A549 (cell line): ENCODE measurements around the gene TDRKH. TPM values are rescaled to one million over a fixed set of nuclear protein-coding genes. Genes with fewer than 3 reads are reported as not detected.

ENCODE experiments used
- ATAC-seq, 2 experiments: fragments of 200-7000 bp in 1 of 2; fragments of >200 bp in 1 of 2; cut with Nextera tagmentation in 1 of 2; cut with Tn5 transposase in 1 of 2; 3 replicates each; pipeline versions ENCODE4 v1.8.0 to v1.9.1; 2018 to 2020; ENCODE audit warnings: mild to moderate bottlenecking in 1 of 2, moderate library complexity in 1 of 2
- CTCF ChIA-PET: fragments of 300-600 bp; sonication (Branson Sonifier 250); formaldehyde crosslinking; extraction: SDS; loops from one replicate; lab custom pipeline; 2021; ENCODE audit warnings: antibody characterized with exemption, inconsistent platforms; lab: Yijun Ruan, JAX
- POLR2A ChIA-PET: fragments of 350-600 bp; formaldehyde crosslinking; extraction: SDS; loops from one replicate; lab custom pipeline; 2021; ENCODE audit warnings: antibody characterized with exemption, inconsistent platforms; lab: Yijun Ruan, JAX
- DNase-seq, 2 experiments: peaks; one replicate each; pipeline versions ENCODE4 v3.0.0 to v3.0.0-alpha.2; 2011 to 2016; ENCODE audit warnings: low read depth in 1 of 2, low spot score in 1 of 2
- FAIRE-seq: peaks from 2 replicates; lab custom pipeline; 2011; peaks lifted over from hg19 to GRCh38; lab: Jason Lieb, UNC
- H3K27ac ChIP-seq, 2 experiments: fragments of >200 bp; sonication (Bioruptor Twin); formaldehyde crosslinking; 3 replicates each; pipeline ENCODE4 v1.5.1; 2016 to 2017
- H3K4me1 ChIP-seq: fragments of >200 bp; sonication (Bioruptor Twin); formaldehyde crosslinking; 3 replicates; pipeline ENCODE4 v1.6.1; 2016
- H3K4me2 ChIP-seq: fragments of >200 bp; sonication (Bioruptor Twin); formaldehyde crosslinking; 3 replicates; pipeline ENCODE4 v1.6.1; 2016
- H3K4me3 ChIP-seq: fragments of >200 bp; sonication (Bioruptor Twin); formaldehyde crosslinking; 3 replicates; pipeline ENCODE4 v1.5.1; 2016
- H3K9me3 ChIP-seq: fragments of >200 bp; sonication (Bioruptor Twin); formaldehyde crosslinking; 3 replicates; pipeline ENCODE4 v1.6.1; 2016
- CBX2 ChIP-seq: fragments of 200-600 bp; sonication (generic); IDR thresholded peaks from 2 replicates; pipeline ENCODE4 v1.6.1; 2016; ENCODE audit warnings: low read depth, mild to moderate bottlenecking, borderline replicate concordance
- EP300 ChIP-seq, 2 experiments: fragments of >200 bp; sonication (Bioruptor Twin); formaldehyde crosslinking; IDR thresholded peaks; 2 replicates in 1 of 2; 3 replicates in 1 of 2; pipeline ENCODE4 v1.6.1; 2016 to 2017
- GATA3 ChIP-seq: IDR thresholded peaks from 2 replicates; pipeline ENCODE4 v1.6.1; 2012; ENCODE audit warnings: borderline replicate concordance
- HOXB5 ChIP-seq: fragments of 250-450 bp; sonication (Bioruptor Pico); IDR thresholded peaks from 2 replicates; pipeline ENCODE4 v1.5.0; 2020; ENCODE audit warnings: mild to moderate bottlenecking, moderate library complexity
- MYC ChIP-seq: IDR thresholded peaks from 2 replicates; pipeline ENCODE4 v1.6.1; 2012; ENCODE audit warnings: mild to moderate bottlenecking, inconsistent platforms, low read length, improper control_type of control experiment, borderline replicate concordance
- NFE2L2 ChIP-seq: fragments of 150-350 bp; conservative IDR thresholded peaks from 2 replicates; pipeline ENCODE4 v1.6.1; 2014; ENCODE audit warnings: low read length
- PHF8 ChIP-seq: fragments of 200-600 bp; sonication (generic); IDR thresholded peaks from 2 replicates; pipeline ENCODE4 v1.6.1; 2016; ENCODE audit warnings: low read depth, mild to moderate bottlenecking, antibody characterized with exemption, moderate library complexity, borderline replicate concordance
- POLR2A ChIP-seq: IDR thresholded peaks from 2 replicates; pipeline ENCODE4 v1.6.1; 2012; ENCODE audit warnings: mild to moderate bottlenecking, low read length
- RCOR1 ChIP-seq: fragments of 150-350 bp; IDR thresholded peaks from 2 replicates; pipeline ENCODE4 v1.6.1; 2014; ENCODE audit warnings: antibody characterized with exemption, low read length, low read depth
- RNF2 ChIP-seq: fragments of 200-600 bp; sonication (generic); IDR thresholded peaks from 2 replicates; pipeline ENCODE4 v1.6.1; 2016; ENCODE audit warnings: low read depth, mild to moderate bottlenecking, antibody characterized with exemption, moderate library complexity, borderline replicate concordance
- SREBF2 ChIP-seq: fragments of 450-650 bp; IDR thresholded peaks from 2 replicates; pipeline ENCODE4 v1.6.1; 2014; ENCODE audit warnings: mild to moderate bottlenecking, moderate library complexity
- WGBS: methylation state at CpG from one replicate; pipeline ENCODE4 v1.1.6; 2017; ENCODE audit errors: missing lambda C conversion rate; 5-methylcytosine and 5-hydroxymethylcytosine counted together
- polyA plus RNA-seq, 4 experiments: library from polyadenylated mRNA; depleted of rRNA in 3 of 4; stranded (reverse); fragments of >200 nt; fragmentation: RNase III in 1 of 4; extraction: RNeasy Plus Mini Kit Qiagen cat#74134 plus additional on column Dnase treatment in 1 of 4; gene quantifications; 2 replicates in 3 of 4; 3 replicates in 1 of 4; pipeline ENCODE4 v1.2.3, GENCODE V29; 2011 to 2017
- TF ChIP-seq, protein P1 (sequence below): fragments of 450-650 bp; IDR thresholded peaks from 2 replicates; pipeline ENCODE4 v1.6.1; 2014; ENCODE audit warnings: antibody characterized with exemption
- TF ChIP-seq, protein P2 (sequence below): fragments of >200 bp; sonication (Bioruptor Twin); formaldehyde crosslinking; IDR thresholded peaks from 3 replicates; pipeline ENCODE4 v1.6.1; 2016
- TF ChIP-seq, protein P3 (sequence below): fragments of 250-450 bp; sonication (Bioruptor Pico); IDR thresholded peaks from 2 replicates; pipeline ENCODE4 v1.5.0; 2021; ENCODE audit warnings: mild to moderate bottlenecking, moderate library complexity, borderline replicate concordance
- TF ChIP-seq, protein P4 (sequence below): IDR thresholded peaks from 2 replicates; pipeline ENCODE4 v1.6.1; 2012
- TF ChIP-seq, protein P5 (sequence below): fragments of 200-600 bp; sonication (generic); IDR thresholded peaks from 2 replicates; pipeline ENCODE4 v1.6.1; 2016; ENCODE audit warnings: antibody characterized with exemption, mild to moderate bottlenecking, moderate library complexity
- TF ChIP-seq, protein P6 (sequence below): fragments of 150-350 bp; IDR thresholded peaks from 2 replicates; pipeline ENCODE4 v1.6.1; 2014; ENCODE audit warnings: low read depth, mild to moderate bottlenecking, low read length

The TDRKH gene
- polyA plus RNA-seq, 2 of the 4 experiments (the other 2 are of a cell fraction) = 7.7 to 8.8 TPM

DNA sequence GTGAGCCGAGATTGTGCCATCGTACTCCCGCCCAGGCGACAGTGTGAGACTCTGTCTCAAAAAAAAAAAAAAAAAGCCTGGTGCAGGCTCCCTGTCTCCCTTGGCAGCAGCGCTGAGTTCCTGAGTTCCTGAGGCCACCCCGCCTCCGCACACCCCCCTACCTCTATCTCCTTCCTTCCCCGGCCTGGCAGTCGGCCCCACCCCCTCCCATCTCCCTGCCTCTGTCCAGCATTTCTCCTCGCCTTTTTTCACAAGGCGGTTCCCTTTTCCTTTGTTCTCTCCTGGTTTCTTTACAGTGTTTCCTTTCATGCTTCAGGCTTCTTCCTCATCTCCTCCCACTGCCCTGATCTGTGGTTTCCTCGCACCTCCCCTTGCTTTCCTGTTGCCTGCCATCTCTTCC, 38.6 kb upstream of the TDRKH start (continued):
- TF ChIP-seq, protein P1, sequence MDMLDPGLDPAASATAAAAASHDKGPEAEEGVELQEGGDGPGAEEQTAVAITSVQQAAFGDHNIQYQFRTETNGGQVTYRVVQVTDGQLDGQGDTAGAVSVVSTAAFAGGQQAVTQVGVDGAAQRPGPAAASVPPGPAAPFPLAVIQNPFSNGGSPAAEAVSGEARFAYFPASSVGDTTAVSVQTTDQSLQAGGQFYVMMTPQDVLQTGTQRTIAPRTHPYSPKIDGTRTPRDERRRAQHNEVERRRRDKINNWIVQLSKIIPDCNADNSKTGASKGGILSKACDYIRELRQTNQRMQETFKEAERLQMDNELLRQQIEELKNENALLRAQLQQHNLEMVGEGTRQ = no peak
- TF ChIP-seq, protein P2, sequence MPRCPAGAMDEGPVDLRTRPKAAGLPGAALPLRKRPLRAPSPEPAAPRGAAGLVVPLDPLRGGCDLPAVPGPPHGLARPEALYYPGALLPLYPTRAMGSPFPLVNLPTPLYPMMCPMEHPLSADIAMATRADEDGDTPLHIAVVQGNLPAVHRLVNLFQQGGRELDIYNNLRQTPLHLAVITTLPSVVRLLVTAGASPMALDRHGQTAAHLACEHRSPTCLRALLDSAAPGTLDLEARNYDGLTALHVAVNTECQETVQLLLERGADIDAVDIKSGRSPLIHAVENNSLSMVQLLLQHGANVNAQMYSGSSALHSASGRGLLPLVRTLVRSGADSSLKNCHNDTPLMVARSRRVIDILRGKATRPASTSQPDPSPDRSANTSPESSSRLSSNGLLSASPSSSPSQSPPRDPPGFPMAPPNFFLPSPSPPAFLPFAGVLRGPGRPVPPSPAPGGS = no peak
- TF ChIP-seq EP300 (IDR thresholded peaks at IDR 0.05) (no peak), NFE2L2 (no peak), RCOR1 (no peak)

DNA sequence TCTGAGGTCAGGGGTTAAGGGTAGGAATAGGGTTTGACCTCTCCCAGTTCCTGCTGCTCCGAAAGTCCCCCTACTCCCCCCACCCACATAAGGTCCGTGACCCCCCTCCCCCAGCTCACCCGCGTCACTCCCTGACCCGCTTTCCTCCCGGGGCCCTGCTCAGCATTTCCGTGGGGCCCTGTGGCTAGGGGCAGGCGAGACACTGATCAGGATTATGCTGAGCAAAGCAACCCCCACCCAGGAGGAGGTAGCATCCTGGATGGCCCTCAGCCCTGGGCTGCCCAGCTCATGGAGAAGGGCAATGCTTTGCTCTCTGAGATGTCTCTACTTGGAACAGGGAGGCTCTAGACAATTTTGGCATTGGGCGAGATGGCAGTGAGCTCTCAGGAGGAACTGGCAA, 37.6 kb upstream of the TDRKH start:
- ChIA-PET POLR2A (no interaction called here), CTCF (interaction anchor here (0.6 to 1.4 kb wide), 2 partner anchors 9 to 363 kb away, joined by 5 to 6 read pairs; no protein-coding TSS in a partner anchor)
- 67% methylated on average over 3 of the region's 9 CpGs for WGBS
- DNase-seq = no peak
- no peak overlapping the region for H3K4me3 ChIP-seq
- no peak for ATAC-seq
- no peak overlapping the region for H3K27ac ChIP-seq
- no peak overlapping the region for H3K4me2 ChIP-seq
- TF ChIP-seq, protein P2 = no peak
- TF ChIP-seq MYC = no peak
- no peak for TF ChIP-seq CBX2
- TF ChIP-seq, protein P3, sequence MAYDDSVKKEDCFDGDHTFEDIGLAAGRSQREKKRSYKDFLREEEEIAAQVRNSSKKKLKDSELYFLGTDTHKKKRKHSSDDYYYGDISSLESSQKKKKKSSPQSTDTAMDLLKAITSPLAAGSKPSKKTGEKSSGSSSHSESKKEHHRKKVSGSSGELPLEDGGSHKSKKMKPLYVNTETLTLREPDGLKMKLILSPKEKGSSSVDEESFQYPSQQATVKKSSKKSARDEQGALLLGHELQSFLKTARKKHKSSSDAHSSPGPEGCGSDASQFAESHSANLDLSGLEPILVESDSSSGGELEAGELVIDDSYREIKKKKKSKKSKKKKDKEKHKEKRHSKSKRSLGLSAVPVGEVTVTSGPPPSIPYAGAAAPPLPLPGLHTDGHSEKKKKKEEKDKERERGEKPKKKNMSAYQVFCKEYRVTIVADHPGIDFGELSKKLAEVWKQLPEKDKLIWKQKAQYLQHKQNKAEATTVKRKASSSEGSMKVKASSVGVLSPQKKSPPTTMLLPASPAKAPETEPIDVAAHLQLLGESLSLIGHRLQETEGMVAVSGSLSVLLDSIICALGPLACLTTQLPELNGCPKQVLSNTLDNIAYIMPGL (CRISPR knock-in tag) = no peak
- TF ChIP-seq, protein P4, sequence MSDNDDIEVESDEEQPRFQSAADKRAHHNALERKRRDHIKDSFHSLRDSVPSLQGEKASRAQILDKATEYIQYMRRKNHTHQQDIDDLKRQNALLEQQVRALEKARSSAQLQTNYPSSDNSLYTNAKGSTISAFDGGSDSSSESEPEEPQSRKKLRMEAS = no peak
- TF ChIP-seq GATA3 = no peak
- TF ChIP-seq POLR2A = no peak
- no peak for TF ChIP-seq HOXB5
- no peak for TF ChIP-seq PHF8
- no peak for TF ChIP-seq RNF2
- TF ChIP-seq SREBF2 = no peak
- peaks cover 20% of the 10 kb centered on the region for H3K4me1 ChIP-seq
- H3K9me3 ChIP-seq = no peaks in the 10 kb centered on the region
- no peak for FAIRE-seq

DNA sequence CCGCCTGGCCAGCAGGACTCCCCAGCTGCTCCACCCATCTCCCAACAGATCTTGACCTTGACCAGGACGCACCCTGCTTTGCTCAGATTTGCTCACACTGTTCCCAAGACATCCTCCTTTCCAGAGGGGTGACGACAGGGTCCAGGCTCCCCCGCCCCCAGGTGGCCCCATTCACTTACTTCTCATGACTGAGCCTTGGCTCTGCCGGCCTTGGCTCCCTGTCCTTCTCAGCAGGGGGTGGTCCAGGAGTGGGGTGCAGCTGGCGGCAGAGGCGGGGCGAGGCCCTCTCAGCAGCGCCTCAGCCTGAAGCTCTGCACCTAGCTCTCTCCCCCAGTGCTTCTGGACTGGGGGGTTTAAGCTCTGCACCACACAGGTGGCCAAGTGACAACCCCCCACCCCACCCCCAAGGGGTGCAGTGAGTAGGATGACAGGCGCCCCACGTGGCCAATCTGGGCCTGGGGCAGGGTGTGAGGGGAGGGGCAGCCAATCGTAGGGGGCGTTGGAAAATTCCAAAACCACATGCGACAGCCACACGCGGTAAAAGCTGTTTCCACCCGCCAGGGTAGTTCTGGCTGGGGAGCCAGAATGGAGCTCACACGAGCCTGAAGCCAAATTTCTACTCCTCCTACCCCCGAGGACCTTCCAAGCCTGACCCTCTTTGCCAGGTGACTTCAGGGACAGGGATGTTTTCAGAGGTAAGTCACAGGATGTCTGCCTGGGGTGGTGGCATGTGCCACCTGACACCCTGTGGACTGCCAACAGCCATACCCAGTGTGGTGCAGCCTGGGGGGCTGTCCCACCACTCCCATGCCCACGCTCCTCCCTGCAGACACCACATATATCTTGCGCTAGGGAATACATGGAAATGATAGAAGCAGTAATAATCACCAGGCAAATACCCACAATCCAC, 35.7 kb upstream of the TDRKH start:
- POLR2A ChIA-PET = interaction anchor here (0.6 kb wide), 1 partner anchor 115 kb away, joined by 4 read pairs; no protein-coding TSS in a partner anchor
- H3K4me3 ChIP-seq = no peak overlapping the region
- H3K9me3 ChIP-seq = no peaks in the 10 kb centered on the region
- WGBS = 72% methylated on average over 19 of the region's 21 CpGs
- H3K27ac ChIP-seq = no peak overlapping the region
- H3K4me1 ChIP-seq = peaks cover 8% of the 10 kb centered on the region
- TF ChIP-seq, protein P5, sequence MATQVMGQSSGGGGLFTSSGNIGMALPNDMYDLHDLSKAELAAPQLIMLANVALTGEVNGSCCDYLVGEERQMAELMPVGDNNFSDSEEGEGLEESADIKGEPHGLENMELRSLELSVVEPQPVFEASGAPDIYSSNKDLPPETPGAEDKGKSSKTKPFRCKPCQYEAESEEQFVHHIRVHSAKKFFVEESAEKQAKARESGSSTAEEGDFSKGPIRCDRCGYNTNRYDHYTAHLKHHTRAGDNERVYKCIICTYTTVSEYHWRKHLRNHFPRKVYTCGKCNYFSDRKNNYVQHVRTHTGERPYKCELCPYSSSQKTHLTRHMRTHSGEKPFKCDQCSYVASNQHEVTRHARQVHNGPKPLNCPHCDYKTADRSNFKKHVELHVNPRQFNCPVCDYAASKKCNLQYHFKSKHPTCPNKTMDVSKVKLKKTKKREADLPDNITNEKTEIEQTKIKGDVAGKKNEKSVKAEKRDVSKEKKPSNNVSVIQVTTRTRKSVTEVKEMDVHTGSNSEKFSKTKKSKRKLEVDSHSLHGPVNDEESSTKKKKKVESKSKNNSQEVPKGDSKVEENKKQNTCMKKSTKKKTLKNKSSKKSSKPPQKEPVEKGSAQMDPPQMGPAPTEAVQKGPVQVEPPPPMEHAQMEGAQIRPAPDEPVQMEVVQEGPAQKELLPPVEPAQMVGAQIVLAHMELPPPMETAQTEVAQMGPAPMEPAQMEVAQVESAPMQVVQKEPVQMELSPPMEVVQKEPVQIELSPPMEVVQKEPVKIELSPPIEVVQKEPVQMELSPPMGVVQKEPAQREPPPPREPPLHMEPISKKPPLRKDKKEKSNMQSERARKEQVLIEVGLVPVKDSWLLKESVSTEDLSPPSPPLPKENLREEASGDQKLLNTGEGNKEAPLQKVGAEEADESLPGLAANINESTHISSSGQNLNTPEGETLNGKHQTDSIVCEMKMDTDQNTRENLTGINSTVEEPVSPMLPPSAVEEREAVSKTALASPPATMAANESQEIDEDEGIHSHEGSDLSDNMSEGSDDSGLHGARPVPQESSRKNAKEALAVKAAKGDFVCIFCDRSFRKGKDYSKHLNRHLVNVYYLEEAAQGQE = no peak
- TF ChIP-seq, protein P6, sequence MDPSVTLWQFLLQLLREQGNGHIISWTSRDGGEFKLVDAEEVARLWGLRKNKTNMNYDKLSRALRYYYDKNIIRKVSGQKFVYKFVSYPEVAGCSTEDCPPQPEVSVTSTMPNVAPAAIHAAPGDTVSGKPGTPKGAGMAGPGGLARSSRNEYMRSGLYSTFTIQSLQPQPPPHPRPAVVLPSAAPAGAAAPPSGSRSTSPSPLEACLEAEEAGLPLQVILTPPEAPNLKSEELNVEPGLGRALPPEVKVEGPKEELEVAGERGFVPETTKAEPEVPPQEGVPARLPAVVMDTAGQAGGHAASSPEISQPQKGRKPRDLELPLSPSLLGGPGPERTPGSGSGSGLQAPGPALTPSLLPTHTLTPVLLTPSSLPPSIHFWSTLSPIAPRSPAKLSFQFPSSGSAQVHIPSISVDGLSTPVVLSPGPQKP = no peak
- TF ChIP-seq, all 56 proteins: peak for 0
- CTCF ChIA-PET = interaction anchor here (1.1 to 8.7 kb wide), 2 partner anchors 11 to 14 kb away, joined by 3 to 77 read pairs; no protein-coding TSS in a partner anchor
- ATAC-seq = no peak
- H3K4me2 ChIP-seq = no peak overlapping the region
- no peak for DNase-seq
- no peak for FAIRE-seq
